Esophagus squamous epithelium (tissue), 4 donors: Measurements from ENCODE around the gene CNTN1.

Source experiments
- POLR2A ChIP-seq, 4 donors: fragments of 450-650 bp; IDR thresholded peaks; one replicate each; pipeline ENCODE4 v1.6.1; 2017; ENCODE audit warnings: antibody characterized with exemption in 4 of 4, mild to moderate bottlenecking in 4 of 4, moderate library complexity in 3 of 4
- TF ChIP-seq, protein P1 (sequence below), 6 experiments: fragments of 450-650 bp in 4 of 6; fragments of 200-600 bp in 2 of 6; sonication (generic) in 2 of 6; IDR thresholded peaks; one replicate each; pipeline ENCODE4 v1.5.1; 2016 to 2019; ENCODE audit warnings: antibody characterized with exemption in 6 of 6, mild to moderate bottlenecking in 4 of 6, moderate library complexity in 4 of 6

- TF ChIP-seq, protein P1, sequence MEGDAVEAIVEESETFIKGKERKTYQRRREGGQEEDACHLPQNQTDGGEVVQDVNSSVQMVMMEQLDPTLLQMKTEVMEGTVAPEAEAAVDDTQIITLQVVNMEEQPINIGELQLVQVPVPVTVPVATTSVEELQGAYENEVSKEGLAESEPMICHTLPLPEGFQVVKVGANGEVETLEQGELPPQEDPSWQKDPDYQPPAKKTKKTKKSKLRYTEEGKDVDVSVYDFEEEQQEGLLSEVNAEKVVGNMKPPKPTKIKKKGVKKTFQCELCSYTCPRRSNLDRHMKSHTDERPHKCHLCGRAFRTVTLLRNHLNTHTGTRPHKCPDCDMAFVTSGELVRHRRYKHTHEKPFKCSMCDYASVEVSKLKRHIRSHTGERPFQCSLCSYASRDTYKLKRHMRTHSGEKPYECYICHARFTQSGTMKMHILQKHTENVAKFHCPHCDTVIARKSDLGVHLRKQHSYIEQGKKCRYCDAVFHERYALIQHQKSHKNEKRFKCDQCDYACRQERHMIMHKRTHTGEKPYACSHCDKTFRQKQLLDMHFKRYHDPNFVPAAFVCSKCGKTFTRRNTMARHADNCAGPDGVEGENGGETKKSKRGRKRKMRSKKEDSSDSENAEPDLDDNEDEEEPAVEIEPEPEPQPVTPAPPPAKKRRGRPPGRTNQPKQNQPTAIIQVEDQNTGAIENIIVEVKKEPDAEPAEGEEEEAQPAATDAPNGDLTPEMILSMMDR (IDR thresholded peaks at IDR 0.05) = no peak
- TF ChIP-seq POLR2A (IDR thresholded peaks at IDR 0.05) = no peak
Observed at GRCh38 chr12:40942326-40942725, 250.1 kb downstream of the CNTN1 start.
